ENCODE measurements around the gene PJA1.

Gene PJA1

DNA sequence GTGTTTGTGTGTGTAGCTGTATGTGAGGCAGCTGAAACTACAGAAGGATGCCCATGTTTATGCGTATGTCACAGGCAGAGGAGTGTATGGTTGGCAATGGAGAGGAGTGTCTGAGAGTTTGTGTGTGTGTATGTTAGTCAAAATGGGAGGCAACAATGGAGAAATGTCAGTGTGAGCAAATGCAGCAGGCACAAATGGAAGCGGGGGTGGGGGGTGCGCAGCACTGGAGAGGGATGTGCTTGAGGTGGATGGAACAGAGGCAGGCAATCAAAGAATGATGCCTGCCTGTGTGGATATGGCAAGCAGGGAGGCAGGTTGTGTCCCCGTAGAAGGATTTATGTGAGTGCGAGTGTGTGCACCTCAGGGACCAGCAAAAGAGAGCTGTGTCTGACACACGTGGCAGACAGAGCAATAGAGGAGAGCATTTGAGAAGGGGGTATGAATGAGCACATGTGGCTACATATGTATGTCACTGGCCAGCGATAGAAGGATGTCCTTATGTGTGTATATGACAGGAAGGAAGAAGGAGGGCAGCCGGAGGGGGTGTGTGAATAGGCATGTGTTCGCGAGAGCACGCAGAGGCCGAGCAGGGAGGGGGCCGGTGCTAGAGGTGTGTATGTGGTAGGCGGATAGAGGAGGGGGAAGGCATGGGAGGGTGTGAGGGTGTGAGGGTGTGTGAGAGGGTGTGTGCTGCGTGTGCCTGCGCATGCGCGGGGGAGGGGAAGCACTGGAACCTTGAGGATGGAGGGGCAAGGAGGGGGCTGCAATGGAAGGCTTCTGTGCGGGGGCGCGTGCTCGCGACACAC, 1.1 kb downstream of the PJA1 start:
- peak in 1 of 2 experiments; percentile 10 for DNase-seq

DNA sequence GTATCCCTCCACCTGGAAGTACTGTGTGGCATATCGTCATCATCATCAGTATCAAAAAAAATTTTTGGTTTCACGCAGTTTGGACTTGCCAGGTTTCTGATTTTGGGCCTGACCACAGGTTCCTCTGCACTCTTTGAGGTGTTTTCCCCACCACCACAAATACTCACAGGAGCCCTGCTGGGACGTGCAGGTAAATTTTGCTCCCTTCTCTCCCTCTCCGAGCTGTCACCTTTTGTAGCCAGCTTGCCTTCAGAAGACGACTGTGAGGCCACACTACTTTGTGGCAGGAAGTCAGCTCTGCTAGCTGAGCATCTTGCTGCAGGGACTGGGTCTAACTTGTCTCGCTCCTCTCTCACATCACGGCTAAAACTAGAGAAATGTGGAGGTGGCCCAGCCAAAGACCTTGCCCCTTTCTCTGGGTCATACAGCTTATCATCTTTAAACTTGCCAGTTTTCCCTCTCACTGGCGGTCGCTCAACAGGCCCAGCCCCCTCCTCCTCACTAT, 2.8 kb downstream of the PJA1 start:
- DNase-seq: no peak

DNA sequence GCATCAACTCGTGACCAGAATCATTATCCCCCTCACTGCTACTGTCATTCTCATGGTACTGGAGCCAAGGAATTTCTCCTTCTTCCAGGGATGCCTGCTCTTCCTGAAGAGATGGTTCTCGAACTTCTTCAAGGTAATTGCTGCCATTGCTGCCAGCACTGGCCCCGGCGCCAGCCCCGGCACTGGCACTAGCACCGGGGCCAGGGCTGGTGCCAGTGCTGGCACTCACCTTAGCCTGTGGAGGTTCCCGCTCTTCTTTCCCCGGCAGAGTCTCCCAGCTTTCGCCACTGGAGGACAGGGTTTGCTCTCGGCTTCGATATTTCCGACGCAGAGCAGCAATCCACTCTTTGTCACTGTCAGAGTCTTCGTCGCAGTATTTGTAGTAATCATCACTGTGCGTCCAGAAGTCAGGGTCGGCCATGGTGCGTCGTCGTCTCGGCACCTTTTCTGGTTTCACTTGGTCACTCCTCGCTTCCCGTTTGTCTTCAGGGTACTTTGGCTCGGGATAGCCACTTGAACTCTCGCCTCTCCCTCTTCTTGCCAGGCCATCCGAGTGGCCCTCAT, 3.4 kb downstream of the PJA1 start:
- DNase-seq: no peak

DNA sequence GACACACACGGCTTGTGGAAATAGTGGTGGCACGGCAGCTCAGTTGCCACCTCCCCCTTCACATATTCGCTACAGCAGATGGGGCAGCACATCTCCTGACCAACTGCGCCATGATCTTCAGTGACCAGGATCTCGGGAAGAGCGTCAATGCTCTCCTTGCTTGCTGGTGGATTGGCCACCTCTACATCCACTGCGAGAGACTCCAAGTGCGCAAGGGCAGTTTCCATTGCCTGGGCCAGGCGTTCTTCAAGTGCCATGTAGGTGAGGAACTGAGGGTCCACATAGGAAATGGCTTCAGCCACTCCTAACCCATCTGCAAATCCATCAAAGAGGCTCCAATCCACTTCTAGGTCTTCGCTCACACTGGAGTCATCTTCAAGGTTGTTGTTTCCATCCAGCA, 3.9 kb downstream of the PJA1 start:
- no peak for DNase-seq

DNA sequence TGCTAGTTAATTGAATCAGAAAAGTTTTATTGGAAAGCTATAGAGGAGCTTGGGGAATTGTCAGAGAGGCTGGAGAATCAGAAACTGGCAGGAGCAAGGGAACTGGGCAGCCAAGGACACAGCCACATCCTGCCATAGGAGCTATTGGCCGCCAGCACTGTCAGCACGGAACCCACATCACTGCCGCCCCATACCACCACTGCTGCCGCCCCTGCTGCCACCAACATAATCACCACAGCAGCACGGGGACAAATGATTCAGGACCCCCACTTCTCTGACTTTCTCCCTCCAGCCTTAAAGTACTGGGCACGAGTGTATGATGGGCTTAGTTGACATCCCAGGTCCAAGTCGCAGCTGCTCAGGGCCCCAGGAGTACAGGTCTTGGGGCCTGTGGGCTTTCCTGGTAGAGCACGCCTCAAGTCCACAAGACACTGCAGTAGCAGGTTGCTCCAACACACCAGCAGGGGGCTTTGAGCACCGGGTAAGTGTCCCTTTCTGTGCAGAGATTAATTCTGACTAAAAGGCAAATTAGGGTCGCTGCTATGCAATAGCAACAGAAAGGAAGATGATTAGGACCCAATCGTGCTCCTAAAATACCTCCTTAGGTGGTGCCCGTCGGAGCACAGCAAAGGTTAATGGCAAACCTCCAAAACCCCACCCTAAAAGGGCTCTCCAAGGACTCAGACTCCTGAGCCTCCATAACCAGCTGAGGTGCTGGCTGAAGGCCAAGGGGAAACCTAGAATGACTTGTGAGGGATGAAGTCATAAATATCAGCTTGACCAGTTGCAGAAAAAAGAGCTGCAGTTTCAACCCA, 6.9 kb downstream of the PJA1 start:
- peak in 1 of 2 experiments; percentile 1 for DNase-seq

DNA sequence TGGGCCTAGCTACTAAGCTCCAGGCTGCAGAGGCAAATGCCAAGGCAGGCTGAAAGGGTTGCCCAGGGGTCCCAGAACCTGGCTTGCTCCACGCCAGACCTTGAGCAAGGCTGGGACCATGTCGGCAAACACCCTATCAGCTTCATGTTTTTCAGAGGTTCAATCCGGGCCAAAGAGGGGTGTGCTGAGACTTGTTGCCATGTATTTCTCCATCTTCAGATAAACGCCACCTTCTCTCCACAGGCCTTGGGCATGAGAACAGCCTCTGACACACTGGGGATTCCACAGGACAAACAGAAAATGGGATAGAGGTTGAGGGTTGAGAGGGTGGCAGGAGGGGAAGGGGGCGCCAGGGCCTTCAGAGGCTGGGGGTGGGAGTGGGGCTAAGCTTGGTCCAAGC, 8.6 kb downstream of the PJA1 start:
- DNase-seq: no peak

DNA sequence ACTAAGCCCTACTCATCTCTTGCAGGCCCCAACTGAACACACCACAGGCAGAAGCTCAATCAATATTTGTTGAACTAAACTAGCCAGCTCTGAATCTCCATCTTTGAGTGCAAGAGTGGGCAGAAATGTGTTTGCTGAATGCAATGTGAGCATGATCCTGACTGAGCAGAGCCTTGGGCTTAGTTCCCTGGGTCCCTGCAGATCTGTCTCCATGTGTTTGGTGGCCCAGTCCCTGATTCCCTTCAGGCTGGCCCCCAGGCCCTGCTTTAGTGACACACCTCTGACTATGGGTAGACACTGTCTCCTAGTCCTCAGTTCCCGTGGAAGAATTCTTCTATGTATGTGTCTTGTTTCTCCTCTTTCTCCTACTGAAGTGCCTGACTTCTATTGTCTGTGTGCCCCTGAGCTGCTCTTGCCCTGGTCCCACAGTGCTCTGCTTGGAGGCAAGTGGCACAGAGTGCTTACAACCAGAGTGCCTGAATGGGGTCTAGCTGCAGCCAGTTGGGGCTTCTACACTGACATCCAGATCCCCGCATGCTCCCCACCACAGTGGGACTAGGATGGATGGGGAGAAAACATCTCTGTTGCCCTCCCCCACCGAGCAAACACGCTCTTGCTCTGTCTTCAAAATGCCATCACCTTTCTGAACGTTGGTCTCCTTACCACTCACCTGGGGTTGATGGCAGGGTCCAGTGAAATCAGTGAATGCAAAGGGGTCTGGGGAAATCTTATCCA, 9.3 kb downstream of the PJA1 start:
- DNase-seq: no peak

DNA sequence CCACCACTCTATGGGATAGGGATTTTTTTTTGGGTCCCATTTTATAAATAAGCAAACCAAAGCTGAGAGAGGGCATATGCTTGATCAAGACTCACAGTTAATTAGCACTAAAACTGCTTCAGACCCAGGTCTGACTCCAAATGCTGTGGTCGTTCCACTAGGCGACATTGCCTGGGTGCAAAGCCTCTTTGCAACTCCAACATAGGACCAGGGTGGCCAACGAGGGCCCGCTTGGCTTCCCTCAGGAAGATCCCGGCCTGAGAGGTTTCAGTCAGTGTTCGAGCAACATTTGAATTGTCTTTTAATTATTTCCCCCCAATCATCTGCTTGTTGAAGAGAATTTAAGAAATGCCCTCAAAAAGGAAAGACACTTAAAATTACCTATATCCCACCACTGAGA, 11.2 kb downstream of the PJA1 start:
- DNase-seq: no peak

DNA sequence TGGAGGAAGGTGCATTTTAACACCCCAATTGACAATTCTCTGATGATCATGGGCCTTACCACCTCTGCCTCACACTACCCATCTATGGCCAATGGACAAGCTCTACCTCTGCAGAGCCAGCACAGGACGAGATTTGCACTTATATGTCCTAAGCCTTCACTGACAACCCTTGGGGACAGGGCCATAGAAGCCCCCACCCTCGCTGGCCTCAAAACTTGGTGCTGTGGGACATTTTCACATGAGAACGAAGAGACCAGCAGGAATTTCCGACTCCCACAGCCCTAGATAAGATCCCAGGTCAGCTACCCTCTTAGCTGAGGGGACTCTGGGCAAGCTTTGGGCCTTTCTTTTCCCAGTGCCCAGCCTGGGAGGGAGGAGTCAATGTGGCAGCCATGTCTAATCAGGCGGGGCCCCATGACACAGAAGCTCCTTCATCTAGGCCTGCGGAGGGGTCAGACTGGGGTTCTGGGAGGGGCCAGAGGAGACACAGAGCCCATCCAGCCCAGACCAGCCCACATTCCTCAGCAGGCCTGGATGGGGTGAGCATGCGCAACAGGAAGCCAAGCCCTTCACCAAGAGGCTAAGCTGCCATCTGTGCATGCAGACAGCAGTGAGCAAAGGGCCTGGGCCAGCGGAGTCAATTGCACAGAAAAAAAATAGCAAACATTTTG, 12.1 kb downstream of the PJA1 start:
- DNase-seq: no peak

DNA sequence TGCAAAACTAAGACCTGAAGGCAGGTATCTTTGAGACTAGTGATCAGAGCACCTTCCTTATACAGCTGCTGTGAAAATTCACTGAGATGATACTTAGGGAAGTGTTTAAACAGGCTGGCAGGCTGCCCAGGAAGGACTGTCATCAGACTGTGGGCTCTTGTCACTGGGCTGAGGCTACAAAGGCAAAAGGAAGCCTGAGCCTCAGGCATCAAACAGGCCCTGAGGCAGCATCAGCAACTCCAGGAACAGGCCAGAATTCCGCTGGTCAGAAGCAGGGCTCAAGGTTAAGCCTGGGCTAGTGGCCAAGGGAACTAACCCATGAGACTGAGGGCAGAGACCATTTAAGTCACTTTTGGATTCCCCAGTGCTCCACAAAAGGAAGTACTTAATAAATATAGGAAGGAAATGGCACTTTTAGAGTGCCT, 12.8 kb downstream of the PJA1 start:
- DNase-seq: no peak

DNA sequence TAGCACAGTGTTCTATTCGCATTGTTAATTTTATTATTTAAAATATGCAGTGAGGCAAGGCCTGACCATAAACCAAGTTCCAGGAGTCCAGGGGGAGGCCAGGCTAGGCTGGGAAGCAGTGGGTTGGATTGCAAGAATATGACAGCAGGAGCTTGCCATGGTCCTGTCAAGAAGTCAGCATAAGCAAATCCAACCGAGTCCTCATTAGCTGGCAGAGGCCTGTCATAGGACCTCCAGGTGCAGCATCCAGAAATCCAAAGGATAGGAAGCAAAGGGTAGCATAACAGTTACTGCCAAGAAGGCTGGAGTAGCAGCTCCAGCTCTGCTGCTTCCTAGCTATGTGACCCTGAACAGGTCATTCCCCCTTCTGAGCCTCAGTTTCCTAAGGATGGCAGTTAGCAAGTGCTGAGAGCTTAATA, 13.4 kb downstream of the PJA1 start:
- no peak for DNase-seq

DNA sequence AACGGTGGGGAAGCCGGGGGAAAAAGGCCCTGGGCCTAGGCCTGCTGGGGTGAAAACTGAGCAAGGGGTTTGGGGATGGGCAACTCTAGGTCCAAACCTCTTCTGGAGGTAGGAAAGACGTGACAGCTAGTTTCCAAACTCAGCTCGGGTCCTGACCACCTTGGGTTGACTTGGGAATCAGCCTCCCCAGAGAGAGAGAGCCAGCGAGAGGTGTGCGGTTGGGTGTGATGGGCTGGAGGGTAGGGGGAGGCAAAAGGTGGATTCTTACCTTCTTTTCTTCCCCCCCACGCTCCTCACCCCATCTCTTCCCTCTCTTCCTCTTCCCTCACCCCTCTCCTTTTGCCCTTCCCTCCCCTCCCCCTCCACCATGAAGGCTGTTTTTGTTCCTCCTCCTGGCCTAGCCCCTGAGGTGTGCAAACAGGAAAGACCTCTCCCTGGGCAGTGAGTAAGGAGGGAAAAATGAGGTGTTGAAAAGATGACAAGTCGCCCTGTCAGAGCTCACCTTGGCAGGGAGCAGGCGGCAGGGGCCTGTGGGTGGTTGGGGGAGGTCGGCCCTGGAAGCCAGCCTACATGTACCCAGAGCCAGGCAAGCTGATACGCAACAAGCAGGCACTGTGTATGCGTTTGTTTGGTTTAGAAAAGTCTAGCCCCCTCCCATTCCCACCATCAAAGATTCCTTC, 14.8 kb downstream of the PJA1 start:
- no peak for DNase-seq

DNA sequence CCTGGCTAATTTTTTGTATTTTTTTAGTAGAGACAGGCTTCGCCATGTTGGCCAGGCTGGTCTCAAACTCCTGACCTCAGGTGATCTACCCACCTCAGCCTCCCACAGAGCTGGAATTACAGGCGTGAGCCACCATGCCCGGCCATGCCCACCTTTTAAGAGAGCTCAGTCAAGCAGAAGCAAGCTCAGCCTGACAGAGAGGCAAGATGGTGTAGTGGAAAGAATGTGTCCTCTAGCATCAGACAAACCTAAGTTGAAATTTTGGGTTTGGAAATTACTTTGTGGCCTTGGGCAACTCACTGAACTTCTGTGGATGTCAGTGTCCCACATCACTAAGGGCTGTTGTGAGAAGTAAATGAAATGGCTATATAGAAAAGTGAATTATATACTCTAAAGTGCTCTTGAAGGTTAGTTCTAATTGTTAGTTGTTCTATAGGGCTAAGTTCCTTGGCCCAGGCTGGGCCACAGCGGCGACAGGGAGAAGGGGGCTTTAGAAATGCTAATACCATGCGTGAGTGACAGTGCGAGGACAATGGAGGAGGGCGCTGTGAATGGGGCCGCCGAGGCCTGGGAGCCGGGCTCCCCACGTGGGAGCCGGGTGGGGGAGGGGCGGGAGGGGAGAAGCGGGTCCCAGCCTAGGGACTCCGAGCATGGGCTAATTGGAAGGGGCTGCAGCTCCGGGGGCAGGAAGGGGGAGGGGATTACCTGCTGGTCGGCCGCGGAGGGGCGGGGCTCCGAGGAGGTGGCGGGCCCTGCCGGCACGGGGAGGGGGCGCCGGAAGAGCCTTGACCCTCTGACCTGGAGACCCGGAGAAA, 15.6 kb downstream of the PJA1 start:
- DNase-seq: no peak

DNA sequence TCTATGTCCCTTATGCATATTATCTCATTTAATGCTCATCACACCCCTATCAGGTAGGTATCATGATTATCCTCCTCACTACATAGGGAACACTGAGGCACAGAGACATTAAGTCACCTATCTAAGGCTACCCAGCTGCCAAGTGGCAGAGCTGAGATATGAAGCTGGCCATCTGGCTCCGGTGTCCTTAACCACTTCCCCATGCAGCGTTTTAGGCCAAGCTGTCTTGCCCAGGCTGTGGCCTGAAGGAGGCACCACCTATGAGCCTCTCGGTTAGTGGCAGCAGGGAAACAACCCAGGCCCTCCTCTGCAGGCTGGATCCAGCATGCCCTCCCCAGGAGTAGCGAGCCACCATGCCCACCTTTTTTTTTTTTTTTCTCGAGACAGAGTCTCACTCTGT, 16.3 kb downstream of the PJA1 start:
- DNase-seq: no peak

DNA sequence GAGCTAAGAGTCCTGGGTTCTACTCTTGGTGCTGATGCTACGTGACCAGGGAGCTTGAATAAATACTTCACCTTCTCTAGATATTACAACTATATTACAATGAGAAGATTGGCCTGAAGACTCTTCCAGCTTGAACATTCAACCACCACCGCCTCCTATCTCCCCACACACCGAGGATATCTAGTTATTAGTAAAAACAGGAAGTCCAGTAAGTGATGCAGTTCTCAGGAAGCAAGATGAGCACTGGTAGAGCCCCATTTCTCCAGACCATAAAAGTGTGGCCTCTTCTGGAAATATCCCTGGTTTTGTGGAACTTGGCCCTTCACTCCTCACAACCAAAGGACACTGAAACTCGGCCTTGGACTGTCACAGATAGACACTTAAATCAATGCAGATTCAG, 18.5 kb downstream of the PJA1 start:
- no peak for DNase-seq

DNA sequence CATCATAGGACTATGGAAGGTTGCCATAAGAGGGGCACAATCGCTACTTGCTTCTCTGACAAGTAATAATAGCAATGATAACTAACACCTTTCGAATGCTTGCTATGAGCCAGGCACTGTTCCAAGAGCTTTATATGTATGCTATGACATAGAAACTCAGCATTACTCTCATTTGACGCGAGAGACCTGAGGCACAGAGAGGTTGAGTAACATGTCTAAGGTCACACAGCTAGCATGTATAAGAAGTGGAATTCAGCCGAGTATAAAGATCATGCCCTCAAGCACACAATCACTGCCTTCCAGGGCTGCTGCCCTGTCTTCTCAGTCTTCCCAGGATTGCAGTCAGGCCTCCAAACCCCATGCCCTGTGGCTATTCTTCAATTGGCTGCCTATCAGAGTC, 19.5 kb downstream of the PJA1 start:
- DNase-seq: no peak

DNA sequence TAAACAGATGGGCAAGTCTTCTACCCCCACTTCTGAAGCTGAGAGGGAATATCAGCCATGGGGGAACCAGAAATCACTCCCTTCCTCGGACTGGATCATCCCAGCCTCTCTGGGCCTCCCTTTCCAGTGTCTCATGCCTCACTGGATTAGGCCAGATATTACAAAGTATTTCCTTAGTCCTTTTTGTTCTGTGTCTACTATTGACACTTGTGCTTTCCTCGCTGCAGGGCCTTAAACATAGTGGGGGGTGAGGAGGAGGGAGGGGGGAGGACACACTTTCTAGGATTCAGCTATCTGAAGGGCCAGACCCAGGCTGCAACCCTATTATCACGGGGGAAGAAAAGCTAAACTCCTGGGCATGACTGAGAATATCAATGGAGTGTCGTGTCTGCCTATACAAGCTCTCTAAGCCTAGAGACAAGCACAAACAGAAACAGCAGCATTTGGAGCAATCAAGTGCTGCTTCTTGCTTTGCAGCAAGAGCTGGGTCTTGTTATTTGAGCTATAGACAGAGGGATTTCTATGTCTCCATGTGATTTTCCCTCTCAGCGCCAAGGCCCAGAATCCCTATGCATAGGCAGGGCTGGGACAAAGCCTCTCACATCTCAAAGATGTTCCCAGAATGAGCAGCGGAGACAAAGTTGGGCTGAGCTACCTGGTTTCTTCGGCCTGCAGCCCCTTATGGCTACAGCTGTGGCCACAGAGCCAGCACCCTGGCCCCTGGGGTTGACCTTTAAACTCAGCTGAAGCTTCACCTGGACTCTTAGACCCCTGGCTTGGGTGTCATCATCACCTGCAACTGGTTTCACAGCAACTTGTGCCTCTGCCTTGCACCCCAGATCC, 20.2 kb downstream of the PJA1 start:
- DNase-seq: no peak

DNA sequence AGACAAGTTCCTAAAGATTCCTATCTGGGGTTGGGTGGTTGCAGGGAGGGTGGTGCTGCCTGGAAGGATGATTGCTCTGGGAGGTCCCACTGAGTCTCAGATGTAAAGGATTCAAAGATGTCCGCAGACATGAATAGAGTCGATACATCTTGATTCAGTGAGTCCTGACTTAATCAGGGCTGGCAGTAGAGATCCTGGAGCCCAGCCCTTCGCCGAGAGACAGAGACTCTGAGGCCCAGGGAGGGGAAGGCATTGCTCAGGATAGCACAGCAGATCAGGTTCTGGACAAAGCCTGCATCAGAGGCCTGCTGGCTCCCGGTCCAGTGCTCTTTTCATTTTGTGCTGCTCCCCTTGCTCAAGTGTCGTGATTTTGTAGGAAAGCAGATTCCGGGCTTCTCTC, 21.7 kb downstream of the PJA1 start:
- no peak for DNase-seq

DNA sequence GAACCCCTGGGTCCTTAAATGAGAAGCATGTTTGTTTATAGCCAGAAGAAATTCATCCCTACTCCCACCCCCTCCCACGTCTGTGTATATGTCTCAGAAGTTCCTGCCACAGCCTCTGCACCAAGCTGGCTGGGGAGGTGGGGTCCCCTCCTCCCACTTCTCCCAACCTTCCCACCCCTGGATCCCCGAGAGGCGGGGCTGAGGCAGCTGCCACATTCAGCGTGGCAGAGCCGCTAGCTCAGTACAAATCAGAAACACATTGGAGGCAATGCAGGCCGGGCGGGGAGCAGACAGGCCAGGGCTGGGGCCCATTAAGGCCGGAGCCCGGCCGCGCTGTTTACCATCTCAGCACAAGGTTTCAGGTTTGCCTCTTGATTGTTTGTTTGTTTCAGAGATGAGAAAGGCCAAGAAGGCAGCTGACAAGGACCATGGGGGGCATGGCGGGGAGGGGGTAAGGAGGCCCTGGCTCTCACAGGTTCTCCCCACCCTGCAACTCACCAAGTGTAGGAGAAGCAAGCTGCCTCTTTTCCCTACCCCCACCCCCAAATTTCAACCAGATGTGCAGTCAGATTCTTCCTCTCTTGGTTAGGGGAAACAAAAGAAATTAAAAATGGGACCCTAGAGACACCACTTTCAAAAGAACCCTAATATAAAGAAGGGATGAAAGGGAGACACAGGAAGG, 22.3 kb downstream of the PJA1 start:
- DNase-seq: no peak

All from NCI-H187 (cell line).